PFSK-1 (cell line): Measurements from ENCODE around the gene SARDH.

Experiments
- POLR2AphosphoS5 ChIP-seq: IDR thresholded peaks from 2 replicates; pipeline ENCODE4 v1.6.1; 2012; ENCODE audit warnings: low read depth, mild to moderate bottlenecking, control low read depth, low read length, moderate library complexity
- TAF1 ChIP-seq: IDR thresholded peaks from 2 replicates; pipeline ENCODE4 v1.6.1; 2012; ENCODE audit warnings: low read length, control low read depth, borderline replicate concordance; ENCODE audit not compliant: insufficient read depth

DNA sequence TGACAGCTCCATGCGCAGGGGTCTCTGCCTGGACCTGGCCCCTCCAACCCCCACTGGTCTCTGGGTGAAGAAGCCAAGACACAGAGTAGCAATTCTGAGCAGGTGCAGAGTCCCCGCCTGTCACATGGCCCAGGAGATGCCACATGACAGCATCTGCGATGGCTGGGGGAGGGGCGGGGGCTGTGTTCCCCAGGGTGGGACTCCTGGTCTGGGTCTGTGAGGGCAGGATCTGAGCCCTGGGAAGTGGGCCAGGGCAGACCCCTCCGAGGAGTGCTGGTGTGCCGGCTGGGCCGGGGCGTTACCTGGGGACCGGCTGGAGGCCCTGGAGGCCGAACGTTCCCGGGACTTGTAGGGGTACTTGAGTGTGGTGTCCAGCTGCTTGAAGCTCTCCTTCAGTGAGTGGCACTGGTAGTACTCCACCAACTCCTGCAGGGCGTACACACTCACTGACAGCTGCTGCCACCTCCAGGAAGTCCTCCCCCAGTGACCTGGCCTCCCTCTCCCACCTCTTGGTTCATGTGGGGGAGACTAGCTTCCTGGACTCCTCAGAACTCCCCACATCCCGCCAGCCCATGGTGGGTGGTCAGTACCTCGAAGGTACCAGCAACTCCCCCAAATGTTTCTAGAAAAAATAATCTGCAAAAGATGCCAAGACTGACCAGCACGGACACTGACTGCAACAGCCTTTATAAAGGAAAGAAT is 32.1 kb upstream of the SARDH start:
- TF ChIP-seq POLR2AphosphoS5 (no peak), TAF1 (no peak)
